GM12878 (cell line): ENCODE data around the gene SEPHS2. TPM values are rescaled to one million over a fixed set of nuclear protein-coding genes. Genes with fewer than 3 reads are reported as not detected.
A peak's percentile ranks its signal among the peaks of the same experiment; 100 is the strongest.

Experiments
- ATAC-seq: fragments of 200-7000 bp; cut with Tn5 transposase; 3 replicates; pipeline ENCODE4 v1.9.1; 2020; ENCODE audit warnings: mild to moderate bottlenecking, moderate library complexity
- BruUV-seq: library from RNA; stranded (reverse); fragments of 400-500 nt; replicated peaks from 2 replicates; lab custom pipeline; 2021; lab: Mats Ljungman, UMichigan
- CTCF ChIA-PET: fragments of 300-600 bp; sonication (Branson Sonifier 250); formaldehyde crosslinking; extraction: SDS; loops from one replicate; lab custom pipeline; 2021; ENCODE audit warnings: inconsistent platforms; lab: Yijun Ruan, JAX
- POLR2A ChIA-PET: fragments of 350-600 bp; formaldehyde crosslinking; extraction: SDS; loops from one replicate; lab custom pipeline; 2021; ENCODE audit warnings: inconsistent platforms; lab: Charles Lee
- RAD21 ChIA-PET: fragments of 300-600 bp; sonication (Branson Sonifier 250); formaldehyde crosslinking; loops from one replicate; lab custom pipeline; 2023; ENCODE audit warnings: antibody characterized with exemption; ENCODE audit not compliant: unreplicated experiment; lab: Charles Lee
- SMC1A ChIA-PET: fragments of 300-600 bp; sonication (Branson Sonifier 250); formaldehyde crosslinking; loops from one replicate; lab custom pipeline; 2023; ENCODE audit not compliant: unreplicated experiment, uncharacterized antibody; lab: Charles Lee
- DNase-seq: peaks from one replicate; pipeline ENCODE4 v3.0.0-alpha.2; 2011; ENCODE audit warnings: low read depth, low spot score
- FAIRE-seq: peaks from 3 replicates; lab custom pipeline; 2011; peaks lifted over from hg19 to GRCh38; lab: Jason Lieb, UNC
- H2AFZ ChIP-seq: 2 replicates; pipeline ENCODE4 v1.6.0; 2011; ENCODE audit warnings: low read depth, low read length, control low read depth; ENCODE audit not compliant: control insufficient read depth
- H3K27ac ChIP-seq: 2 replicates; pipeline ENCODE4 v1.5.1; 2011; ENCODE audit warnings: control low read depth; ENCODE audit not compliant: control insufficient read depth, insufficient read depth
- H3K27me3 ChIP-seq, 2 experiments: replicated peaks in 1 of 2; 2 replicates each; pipeline versions ENCODE4 v1.6.0 to v1.6.1; 2011; ENCODE audit warnings: low read length in 1 of 2; ENCODE audit not compliant: control insufficient read depth in 2 of 2, insufficient read depth in 2 of 2
- H3K36me3 ChIP-seq, 2 experiments: 2 replicates each; pipeline ENCODE4 v1.5.1; 2011; ENCODE audit warnings: low read length in 1 of 2; ENCODE audit not compliant: control insufficient read depth in 2 of 2, insufficient read depth in 2 of 2
- H3K4me1 ChIP-seq: 2 replicates; pipeline ENCODE4 v1.6.1; 2011; ENCODE audit warnings: mild to moderate bottlenecking, low read length, moderate library complexity, mixed read lengths; ENCODE audit not compliant: control insufficient read depth, insufficient read depth
- H3K4me2 ChIP-seq: 2 replicates; pipeline ENCODE4 v1.6.0; 2011; ENCODE audit warnings: control low read depth; ENCODE audit not compliant: control insufficient read depth, insufficient read depth
- H3K4me3 ChIP-seq: fragments of 200-600 bp; sonication (generic); 2 replicates; pipeline ENCODE4 v1.5.1; 2016
- H3K79me2 ChIP-seq: 2 replicates; pipeline ENCODE4 v1.6.0; 2011; ENCODE audit warnings: low read length; ENCODE audit not compliant: control insufficient read depth, insufficient read depth
- H3K9ac ChIP-seq: 2 replicates; pipeline ENCODE4 v1.8.0; 2011; ENCODE audit warnings: low read length, control low read depth, mixed read lengths; ENCODE audit not compliant: control insufficient read depth, insufficient read depth
- H3K9me3 ChIP-seq: replicated peaks from 3 replicates; pipeline ENCODE4 v1.5.1; 2011; ENCODE audit warnings: mild to moderate bottlenecking, low read length; ENCODE audit not compliant: control insufficient read depth, insufficient read depth
- H4K20me1 ChIP-seq: 2 replicates; pipeline ENCODE4 v1.6.0; 2011; ENCODE audit not compliant: control insufficient read depth, insufficient read depth
- BACH1 ChIP-seq: fragments of 450-650 bp; IDR thresholded peaks from 2 replicates; pipeline ENCODE4 v1.6.1; 2017; ENCODE audit warnings: mild to moderate bottlenecking, borderline replicate concordance
- EP300 ChIP-seq, 2 experiments: fragments of 150-350 bp in 1 of 2; IDR thresholded peaks; 2 replicates each; pipeline ENCODE4 v1.6.1; 2011 to 2012; ENCODE audit warnings: low read depth in 2 of 2, low read length in 2 of 2, borderline replicate concordance in 1 of 2, improper control_type of control experiment in 1 of 2, inconsistent platforms in 1 of 2; ENCODE audit not compliant: control insufficient read depth in 1 of 2
- HDAC2 ChIP-seq: fragments of 200-600 bp; sonication (generic); IDR thresholded peaks from 2 replicates; pipeline ENCODE4 v1.6.1; 2017
- HDGF ChIP-seq: fragments of 450-650 bp; IDR thresholded peaks from 2 replicates; pipeline ENCODE4 v1.6.1; 2016; ENCODE audit warnings: antibody characterized with exemption
- RAD21 ChIP-seq: IDR thresholded peaks from 2 replicates; pipeline ENCODE4 v1.6.1; 2011; ENCODE audit warnings: mild to moderate bottlenecking, low read depth, low read length, moderate library complexity; ENCODE audit not compliant: insufficient read depth
- RUNX3 ChIP-seq: IDR thresholded peaks from 2 replicates; pipeline ENCODE4 v1.6.1; 2012; ENCODE audit warnings: low read length, inconsistent platforms
- STAT1 ChIP-seq: fragments of 450-650 bp; conservative IDR thresholded peaks from 2 replicates; pipeline ENCODE4 v1.6.1; 2014; ENCODE audit warnings: antibody characterized with exemption, mild to moderate bottlenecking
- SUZ12 ChIP-seq: fragments of 200-600 bp; sonication (generic); IDR thresholded peaks from one replicate; pipeline ENCODE4 v1.6.1; 2018; ENCODE audit warnings: antibody characterized with exemption, mild to moderate bottlenecking; ENCODE audit not compliant: unreplicated experiment
- ZBTB33 ChIP-seq: fragments of 450-650 bp; IDR thresholded peaks from 2 replicates; pipeline ENCODE4 v1.6.1; 2017; ENCODE audit warnings: mild to moderate bottlenecking
- WGBS: methylation state at CpG from one replicate; pipeline ENCODE4 v1.1.6; 2016; ENCODE audit warnings: low lambda C conversion rate; ENCODE audit not compliant: insufficient replicate concordance, insufficient coverage; ENCODE audit errors: missing lambda C conversion rate; 5-methylcytosine and 5-hydroxymethylcytosine counted together
- in situ Hi-C: fragments of 300-500 bp; cut with MboI; formaldehyde crosslinking; loops from 9 replicates; pipeline ENCODE4 v1.14.3; 2018; ENCODE audit warnings: mixed read lengths
- intact Hi-C: fragments of 100-400 bp; cut with micrococcal nuclease; formaldehyde crosslinking; loops from one replicate; pipeline ENCODE4 v1.14.2; 2022; ENCODE audit not compliant: unreplicated experiment
- polyA plus RNA-seq, 11 experiments: library from polyadenylated mRNA; depleted of rRNA in 4 of 11; unstranded in 6 of 11; stranded (reverse) in 5 of 11; fragments of >200 nt; fragmentation: Nextera tagmentation in 4 of 11; fragmentation: Illumina TruSeq in 1 of 11; extraction: Ambion mirVana in 4 of 11; extraction: Trizol in 1 of 11; gene quantifications; 1 replicate in 1 of 11; 2 replicates in 10 of 11; pipeline versions ENCODE4 v1.2.1 to v1.2.3, GENCODE V29; 2011 to 2016; ENCODE audit warnings: inconsistent platforms in 2 of 11, missing spikeins in 2 of 11, low read depth in 1 of 11
- total RNA-seq, 4 experiments: library from RNA; depleted of rRNA in 3 of 4; stranded (reverse); fragments of >200 nt in 3 of 4; fragmentation: Illumina TruSeq in 1 of 4; extraction: Trizol in 1 of 4; gene quantifications; 2 replicates each; pipeline versions ENCODE4 v1.2.1 to v1.2.3, GENCODE V29; 2013 to 2021
- TF ChIP-seq, protein P1 (sequence below): IDR thresholded peaks from 2 replicates; pipeline ENCODE4 v1.6.1; 2012; ENCODE audit warnings: mild to moderate bottlenecking, low read depth, low read length
- TF ChIP-seq, protein P2 (sequence below), 3 experiments: IDR thresholded peaks in 2 of 3; conservative IDR thresholded peaks in 1 of 3; 2 replicates each; pipeline ENCODE4 v1.5.1; 2011; ENCODE audit warnings: low read depth in 3 of 3, low read length in 3 of 3, mild to moderate bottlenecking in 3 of 3, control low read depth in 2 of 3, moderate library complexity in 2 of 3, inconsistent platforms in 1 of 3, mixed read lengths in 1 of 3; ENCODE audit not compliant: control insufficient read depth in 2 of 3, insufficient read depth in 1 of 3; ENCODE audit errors: extremely low read depth in 1 of 3

SEPHS2 gene
- total and polyA plus RNA-seq, 10 of the 15 experiments (the other 5 are each of a cell fraction or from before 2014, with no cell fraction given): 21.6 to 99.8 (median 72.9) TPM

DNA sequence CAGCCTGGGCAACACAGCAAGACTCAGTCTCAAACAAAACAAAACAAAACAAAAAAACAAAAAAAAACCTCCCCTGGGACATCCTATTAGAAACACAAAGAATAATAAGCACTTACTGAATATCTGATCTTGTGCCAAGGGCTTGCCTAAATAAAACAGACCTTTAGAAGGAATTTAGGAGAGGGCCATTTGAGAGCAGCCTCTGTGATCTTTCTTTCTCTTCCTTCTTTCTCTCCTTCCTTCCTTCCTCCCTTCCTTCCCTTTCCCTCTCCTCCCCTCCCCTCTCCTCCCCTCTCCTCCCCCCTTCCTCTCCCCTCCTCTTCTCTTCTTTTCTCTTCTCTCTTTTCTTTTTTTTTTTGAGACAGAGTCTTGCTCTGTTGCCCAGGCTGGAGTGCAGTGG, 39.2 kb upstream of the SEPHS2 start (continued):
- TF ChIP-seq, protein P1, sequence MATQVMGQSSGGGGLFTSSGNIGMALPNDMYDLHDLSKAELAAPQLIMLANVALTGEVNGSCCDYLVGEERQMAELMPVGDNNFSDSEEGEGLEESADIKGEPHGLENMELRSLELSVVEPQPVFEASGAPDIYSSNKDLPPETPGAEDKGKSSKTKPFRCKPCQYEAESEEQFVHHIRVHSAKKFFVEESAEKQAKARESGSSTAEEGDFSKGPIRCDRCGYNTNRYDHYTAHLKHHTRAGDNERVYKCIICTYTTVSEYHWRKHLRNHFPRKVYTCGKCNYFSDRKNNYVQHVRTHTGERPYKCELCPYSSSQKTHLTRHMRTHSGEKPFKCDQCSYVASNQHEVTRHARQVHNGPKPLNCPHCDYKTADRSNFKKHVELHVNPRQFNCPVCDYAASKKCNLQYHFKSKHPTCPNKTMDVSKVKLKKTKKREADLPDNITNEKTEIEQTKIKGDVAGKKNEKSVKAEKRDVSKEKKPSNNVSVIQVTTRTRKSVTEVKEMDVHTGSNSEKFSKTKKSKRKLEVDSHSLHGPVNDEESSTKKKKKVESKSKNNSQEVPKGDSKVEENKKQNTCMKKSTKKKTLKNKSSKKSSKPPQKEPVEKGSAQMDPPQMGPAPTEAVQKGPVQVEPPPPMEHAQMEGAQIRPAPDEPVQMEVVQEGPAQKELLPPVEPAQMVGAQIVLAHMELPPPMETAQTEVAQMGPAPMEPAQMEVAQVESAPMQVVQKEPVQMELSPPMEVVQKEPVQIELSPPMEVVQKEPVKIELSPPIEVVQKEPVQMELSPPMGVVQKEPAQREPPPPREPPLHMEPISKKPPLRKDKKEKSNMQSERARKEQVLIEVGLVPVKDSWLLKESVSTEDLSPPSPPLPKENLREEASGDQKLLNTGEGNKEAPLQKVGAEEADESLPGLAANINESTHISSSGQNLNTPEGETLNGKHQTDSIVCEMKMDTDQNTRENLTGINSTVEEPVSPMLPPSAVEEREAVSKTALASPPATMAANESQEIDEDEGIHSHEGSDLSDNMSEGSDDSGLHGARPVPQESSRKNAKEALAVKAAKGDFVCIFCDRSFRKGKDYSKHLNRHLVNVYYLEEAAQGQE: no peak
- TF ChIP-seq EP300 (IDR thresholded peaks at IDR 0.05; ENCODE audit: borderline replicate concordance in 1 of 2, control insufficient read depth in 1 of 2, low read depth in 2 of 2, low read length in 2 of 2) (no peak), BACH1 (no peak)
- TF ChIP-seq, all 136 proteins: peak for 0

DNA sequence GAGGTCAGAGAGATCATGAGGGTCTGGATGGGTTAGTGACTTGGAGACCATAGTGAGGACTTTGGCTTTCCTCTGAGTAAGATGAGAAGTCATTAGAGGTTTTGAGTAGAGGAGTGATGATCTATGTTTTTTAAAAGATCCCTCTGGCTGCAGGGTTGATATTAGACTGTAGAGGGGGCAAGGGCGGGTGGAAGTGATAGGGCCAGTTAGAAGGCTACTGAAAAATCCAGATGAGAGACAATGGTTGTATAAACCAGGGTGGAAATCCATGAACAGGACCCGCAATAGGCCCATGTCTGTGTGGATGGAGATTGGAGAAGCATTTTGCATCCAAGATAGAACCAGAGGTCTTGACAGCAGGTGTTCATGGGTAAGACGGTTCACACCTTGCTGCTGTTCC, 36.7 kb upstream of the SEPHS2 start:
- Histone ChIP-seq H4K20me1 (no peaks in the 10 kb centered on the region), H3K27me3 (no peaks in the 10 kb centered on the region), H2AFZ (no peak overlapping the region), H3K4me3 (no peak overlapping the region), H3K9ac (no peak overlapping the region), H3K27ac (no peak overlapping the region), H3K9me3 (no peaks in the 10 kb centered on the region), H3K36me3 (peaks cover 14 to 20% of the 10 kb centered on the region in 2 experiments), H3K79me2 (no peaks in the 10 kb centered on the region), H3K4me1 (no peaks in the 10 kb centered on the region), H3K4me2 (no peak overlapping the region)
- FAIRE-seq (no peak), DNase-seq (no peak), ATAC-seq (peak; percentile 73)
- intact Hi-C loops (no loop called here), in situ Hi-C loops (no loop called here)
- 75% methylated on average over 3 of the region's 3 CpGs for WGBS
- POLR2A ChIA-PET: interaction anchor here (0.9 to 2.8 kb wide), 4 partner anchors 13 to 53 kb away, joined by 3 to 7 read pairs (median 3); partner anchors contain the start of gene DCTPP1
- CTCF ChIA-PET: interaction anchor here (0.9 to 1.3 kb wide), 4 partner anchors 9 to 72 kb away, joined by 3 to 4 read pairs (median 3); no protein-coding TSS in a partner anchor
- SMC1A ChIA-PET: interaction anchor here (0.6 to 2.4 kb wide), 2 partner anchors 30 to 53 kb away, joined by 3 to 7 read pairs; partner anchors contain the start of gene ZNF747
- TSS peak; percentile 36 for BruUV-seq
- RAD21 ChIA-PET: interaction anchor here (0.6 to 2.0 kb wide), 2 partner anchors 8 to 33 kb away, joined by 3 to 5 read pairs; no protein-coding TSS in a partner anchor
- TF ChIP-seq, protein P2, sequence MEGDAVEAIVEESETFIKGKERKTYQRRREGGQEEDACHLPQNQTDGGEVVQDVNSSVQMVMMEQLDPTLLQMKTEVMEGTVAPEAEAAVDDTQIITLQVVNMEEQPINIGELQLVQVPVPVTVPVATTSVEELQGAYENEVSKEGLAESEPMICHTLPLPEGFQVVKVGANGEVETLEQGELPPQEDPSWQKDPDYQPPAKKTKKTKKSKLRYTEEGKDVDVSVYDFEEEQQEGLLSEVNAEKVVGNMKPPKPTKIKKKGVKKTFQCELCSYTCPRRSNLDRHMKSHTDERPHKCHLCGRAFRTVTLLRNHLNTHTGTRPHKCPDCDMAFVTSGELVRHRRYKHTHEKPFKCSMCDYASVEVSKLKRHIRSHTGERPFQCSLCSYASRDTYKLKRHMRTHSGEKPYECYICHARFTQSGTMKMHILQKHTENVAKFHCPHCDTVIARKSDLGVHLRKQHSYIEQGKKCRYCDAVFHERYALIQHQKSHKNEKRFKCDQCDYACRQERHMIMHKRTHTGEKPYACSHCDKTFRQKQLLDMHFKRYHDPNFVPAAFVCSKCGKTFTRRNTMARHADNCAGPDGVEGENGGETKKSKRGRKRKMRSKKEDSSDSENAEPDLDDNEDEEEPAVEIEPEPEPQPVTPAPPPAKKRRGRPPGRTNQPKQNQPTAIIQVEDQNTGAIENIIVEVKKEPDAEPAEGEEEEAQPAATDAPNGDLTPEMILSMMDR (IDR thresholded peaks at IDR 0.05 in 2 of 3, conservative IDR thresholded peaks at IDR 0.05 in 1 of 3; ENCODE audit: control insufficient read depth in 2 of 3, extremely low read depth in 1 of 3, insufficient read depth in 1 of 3, low read depth in 3 of 3, low read length in 3 of 3): peak in 2 of 3 experiments; percentile 29 to 34; a peak in 2 of 6 replicates
- TF ChIP-seq HDAC2: no peak
- TF ChIP-seq STAT1: no peak
- TF ChIP-seq SUZ12: no peak
- TF ChIP-seq RUNX3: peak; percentile 10; the same call in 1 of the 2 replicates
- no peak for TF ChIP-seq HDGF
- TF ChIP-seq RAD21: peak; percentile 26; the same call in 1 of the 2 replicates
- TF ChIP-seq ZBTB33: no peak
